SK-N-SH treated with all-trans-retinoic acid at 6 μM for 48 hours (cell line): ENCODE measurements around the gene NEU2.

Experiments
- BACH2 ChIP-seq: fragments of 250-450 bp; sonication (Bioruptor Pico); IDR thresholded peaks from 2 replicates; pipeline ENCODE4 v1.9.0; 2021; ENCODE audit warnings: mild to moderate bottlenecking, borderline replicate concordance
- CREB5 ChIP-seq: fragments of 250-450 bp; sonication (Bioruptor Pico); IDR thresholded peaks from 2 replicates; pipeline ENCODE4 v1.5.1; 2020; ENCODE audit warnings: low read depth, mild to moderate bottlenecking, moderate library complexity
- PATZ1 ChIP-seq: fragments of 250-450 bp; sonication (Bioruptor Pico); IDR thresholded peaks from 2 replicates; pipeline ENCODE4 v1.8.0; 2020; ENCODE audit warnings: mild to moderate bottlenecking, moderate library complexity, borderline replicate concordance
- POU6F1 ChIP-seq: fragments of 250-450 bp; sonication (Bioruptor Pico); IDR thresholded peaks from 2 replicates; pipeline ENCODE4 v1.8.0; 2021; ENCODE audit warnings: low read depth, mild to moderate bottlenecking, moderate library complexity, borderline replicate concordance
- RARB ChIP-seq: fragments of 250-450 bp; sonication (Bioruptor Pico); IDR thresholded peaks from 2 replicates; pipeline ENCODE4 v1.8.0; 2021; ENCODE audit warnings: mild to moderate bottlenecking, moderate library complexity
- SNAI2 ChIP-seq: fragments of 250-450 bp; sonication (Bioruptor Pico); IDR thresholded peaks from 2 replicates; pipeline ENCODE4 v1.5.0; 2020; ENCODE audit warnings: mild to moderate bottlenecking, moderate library complexity
- TCF4 ChIP-seq: fragments of 250-450 bp; sonication (Bioruptor Pico); IDR thresholded peaks from 2 replicates; pipeline ENCODE4 v1.8.0; 2021; ENCODE audit warnings: mild to moderate bottlenecking, moderate library complexity, borderline replicate concordance
- TOX ChIP-seq: fragments of 250-450 bp; sonication (Bioruptor Pico); IDR thresholded peaks from 2 replicates; pipeline ENCODE4 v1.8.0; 2021; ENCODE audit warnings: mild to moderate bottlenecking, moderate library complexity, borderline replicate concordance
- TSHZ2 ChIP-seq: fragments of 250-450 bp; sonication (Bioruptor Pico); IDR thresholded peaks from 2 replicates; pipeline ENCODE4 v1.5.0; 2020; ENCODE audit warnings: mild to moderate bottlenecking, moderate library complexity
- ZC3H10 ChIP-seq: fragments of 250-450 bp; sonication (Bioruptor Pico); IDR thresholded peaks from 2 replicates; pipeline ENCODE4 v1.5.1; 2021; ENCODE audit warnings: mild to moderate bottlenecking, moderate library complexity
- ZFP3 ChIP-seq: fragments of 250-450 bp; sonication (Bioruptor Pico); IDR thresholded peaks from 2 replicates; pipeline ENCODE4 v1.5.0; 2020; ENCODE audit warnings: mild to moderate bottlenecking, moderate library complexity
- ZNF565 ChIP-seq: fragments of 450-650 bp; formaldehyde crosslinking; conservative IDR thresholded peaks from 2 replicates; pipeline ENCODE4 v1.5.0; 2020; ENCODE audit warnings: low read depth, mild to moderate bottlenecking, moderate library complexity
- ZNF70 ChIP-seq: fragments of 450-650 bp; formaldehyde crosslinking; IDR thresholded peaks from 2 replicates; pipeline ENCODE4 v1.5.0; 2020; ENCODE audit warnings: mild to moderate bottlenecking, moderate library complexity

GRCh38 chr2:233076749-233077148, 44.3 kb downstream of the NEU2 start:
- no peak for TF ChIP-seq RARB (CRISPR knock-in tag)
- no peak for TF ChIP-seq ZNF70 (CRISPR knock-in tag)
- TF ChIP-seq BACH2 (CRISPR knock-in tag): no peak
- no peak for TF ChIP-seq POU6F1
- TF ChIP-seq PATZ1 (CRISPR knock-in tag): no peak
- no peak for TF ChIP-seq TSHZ2 (CRISPR knock-in tag)
- TF ChIP-seq TOX (CRISPR knock-in tag): no peak
- TF ChIP-seq ZNF565 (CRISPR knock-in tag): no peak
- no peak for TF ChIP-seq CREB5 (CRISPR knock-in tag)
- TF ChIP-seq SNAI2 (CRISPR knock-in tag): no peak
- no peak for TF ChIP-seq ZC3H10
- TF ChIP-seq ZFP3 (CRISPR knock-in tag): no peak
- no peak for TF ChIP-seq TCF4
